CD4-positive, CD25-positive, alpha-beta regulatory T cell (primary cell): ENCODE data around the gene ARAP1. TPM values are rescaled to one million over a fixed set of nuclear protein-coding genes. Genes with fewer than 3 reads are reported as not detected.

Experiments
- ATAC-seq, 2 donors: fragments of 150-1000 bp; cut with Tn5 transposase; one replicate each; pipeline ENCODE4 v1.10.0; 2021; ENCODE audit warnings: low read depth in 2 of 2, moderate number of reproducible peaks in 2 of 2, moderate library complexity in 1 of 2
- DNase-seq, 3 donors: peaks; one replicate each; pipeline versions ENCODE4 v3.0.0 to v3.0.0-alpha.2; 2012 to 2022; ENCODE audit warnings: mixed read lengths in 1 of 3
- H3K27ac ChIP-seq: one replicate; pipeline ENCODE4 v1.7.0; 2013; ENCODE audit warnings: mild to moderate bottlenecking, low read length; ENCODE audit not compliant: insufficient read depth, poor library complexity, severe bottlenecking
- H3K27me3 ChIP-seq: one replicate; pipeline ENCODE4 v1.7.0; 2013; ENCODE audit warnings: low read length; ENCODE audit not compliant: control insufficient read depth, insufficient read depth
- H3K36me3 ChIP-seq: one replicate; pipeline ENCODE4 v1.7.0; 2013; ENCODE audit warnings: mild to moderate bottlenecking, low read length, moderate library complexity; ENCODE audit not compliant: control insufficient read depth, insufficient read depth
- H3K4me1 ChIP-seq: 2 replicates; pipeline ENCODE4 v1.7.0; 2013; ENCODE audit warnings: mild to moderate bottlenecking, low read length; ENCODE audit not compliant: insufficient read depth, control insufficient read depth, poor library complexity, severe bottlenecking
- H3K4me3 ChIP-seq: one replicate; pipeline ENCODE4 v1.7.0; 2013; ENCODE audit warnings: low read depth, mild to moderate bottlenecking, low read length, moderate library complexity
- H3K9me3 ChIP-seq, 2 experiments: 1 replicate in 1 of 2; 2 replicates in 1 of 2; pipeline ENCODE4 v1.7.0; 2013; ENCODE audit warnings: low read length in 2 of 2, mild to moderate bottlenecking in 1 of 2, moderate library complexity in 1 of 2; ENCODE audit not compliant: control insufficient read depth in 2 of 2
- H3K27ac Mint-ChIP-seq, 3 donors: one replicate each; pipeline ENCODE4 v1.8.0; 2020 to 2022; ENCODE audit warnings: mild to moderate bottlenecking in 3 of 3, mixed read lengths in 3 of 3, moderate library complexity in 2 of 3
- H3K27me3 Mint-ChIP-seq: one replicate; pipeline ENCODE4 v1.8.0; 2022; ENCODE audit warnings: mild to moderate bottlenecking, mixed read lengths
- H3K36me3 Mint-ChIP-seq: one replicate; pipeline ENCODE4 v1.8.0; 2020; ENCODE audit warnings: mixed read lengths
- H3K4me1 Mint-ChIP-seq, 4 donors: one replicate each; pipeline ENCODE4 v1.8.0; 2020 to 2022; ENCODE audit warnings: mixed read lengths in 4 of 4, mild to moderate bottlenecking in 1 of 4
- H3K4me3 Mint-ChIP-seq, 4 donors: one replicate each; pipeline ENCODE4 v1.8.0; 2020 to 2022; ENCODE audit warnings: mild to moderate bottlenecking in 4 of 4, mixed read lengths in 4 of 4, moderate library complexity in 3 of 4
- H3K9me3 Mint-ChIP-seq, 7 donors: one replicate each; pipeline ENCODE4 v1.8.0; 2020 to 2022; ENCODE audit warnings: mixed read lengths in 7 of 7, mild to moderate bottlenecking in 3 of 7, moderate library complexity in 2 of 7
- polyA plus RNA-seq, 4 donors: library from polyadenylated mRNA; unstranded; fragments of 300-500 nt; fragmentation: Illumina TruSeq; gene quantifications; one replicate each; pipeline ENCODE4 v1.2.3, GENCODE V29; 2021
- total RNA-seq: library from RNA; stranded (reverse); gene quantifications from one replicate; pipeline ENCODE4 v1.2.3, GENCODE V29; 2022

ARAP1 gene
- total and polyA plus RNA-seq, 5 donors from 2014 or later: 24.7 to 136 (median 31.5) TPM

GRCh38 chr11:72789493-72790131, 37.4 kb upstream of the ARAP1 start:
- H3K27ac Mint-ChIP-seq: no peak overlapping the region
- H3K27me3 Mint-ChIP-seq: peaks cover 4% of the 10 kb centered on the region
- Histone ChIP-seq H3K27ac (no peak overlapping the region), H3K9me3 (no peaks in the 10 kb centered on the region), H3K36me3 (no peaks in the 10 kb centered on the region), H3K4me3 (no peak overlapping the region), H3K4me1 (peaks cover 18% of the 10 kb centered on the region), H3K27me3 (no peaks in the 10 kb centered on the region)
- no peak for DNase-seq
- ATAC-seq: no peak
- peak overlapping the region in 1 of 4 donors; percentile 32 for H3K4me3 Mint-ChIP-seq
- H3K4me1 Mint-ChIP-seq: peaks cover 7 to 29% (median 19%) of the 10 kb centered on the region in 4 donors
- H3K36me3 Mint-ChIP-seq: no peaks in the 10 kb centered on the region
- H3K9me3 Mint-ChIP-seq: no peaks in the 10 kb centered on the region

DNA sequence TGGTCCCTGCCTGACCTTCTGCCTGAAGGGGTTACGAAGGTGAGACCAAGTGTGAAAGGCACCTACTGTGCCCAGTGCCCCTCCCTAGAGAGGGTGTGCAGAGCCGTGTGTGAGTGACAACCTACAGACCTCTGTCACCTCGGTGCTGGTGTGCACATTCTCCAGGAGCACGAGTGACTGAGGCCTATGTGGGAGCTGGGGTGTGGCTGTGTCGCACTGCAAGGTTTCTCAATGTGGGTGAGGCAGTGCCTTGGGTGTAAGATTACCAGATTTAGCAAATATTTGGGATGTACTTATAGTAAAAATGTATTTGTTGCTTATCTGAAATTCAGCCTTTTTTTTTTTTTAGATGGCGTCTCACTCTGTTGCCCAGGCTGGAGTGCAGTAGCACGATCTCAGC, 36.0 kb upstream of the ARAP1 start:
- Mint-ChIP-seq H3K9me3 (no peaks in the 10 kb centered on the region), H3K27me3 (peaks cover 4% of the 10 kb centered on the region), H3K4me1 (peaks cover under 1 to 19% (median 9%) of the 10 kb centered on the region in 4 donors), H3K27ac (peak overlapping the region in 1 of 3 donors; percentile 60), H3K4me3 (no peak overlapping the region), H3K36me3 (no peaks in the 10 kb centered on the region)
- H3K36me3 ChIP-seq: no peaks in the 10 kb centered on the region
- no peak for DNase-seq
- ATAC-seq: no peak
- peaks cover 7% of the 10 kb centered on the region for H3K4me1 ChIP-seq
- H3K4me3 ChIP-seq: no peak overlapping the region
- no peak overlapping the region for H3K27ac ChIP-seq
- no peaks in the 10 kb centered on the region for H3K27me3 ChIP-seq
- no peaks in the 10 kb centered on the region for H3K9me3 ChIP-seq

- DNase-seq: no peak
- no peaks in the 10 kb centered on the region for H3K36me3 Mint-ChIP-seq
- Histone ChIP-seq H3K4me1 (peaks cover under 1% of the 10 kb centered on the region), H3K9me3 (no peaks in the 10 kb centered on the region), H3K4me3 (no peak overlapping the region), H3K27ac (no peak overlapping the region), H3K27me3 (no peaks in the 10 kb centered on the region), H3K36me3 (no peaks in the 10 kb centered on the region)
- H3K4me1 Mint-ChIP-seq: peaks cover 0 to 15% (median 6%) of the 10 kb centered on the region in 4 donors
- peak overlapping the region in 1 of 4 donors; percentile 61 for H3K4me3 Mint-ChIP-seq
- H3K27ac Mint-ChIP-seq: peak overlapping the region in 1 of 3 donors; percentile 60
- H3K9me3 Mint-ChIP-seq: no peaks in the 10 kb centered on the region
- peaks cover 4% of the 10 kb centered on the region for H3K27me3 Mint-ChIP-seq
- peak in 1 of 2 donors; percentile 13 for ATAC-seq
These were observed 35.3 kb upstream of the ARAP1 start for GRCh38 chr11:72787216-72788104.

- ATAC-seq: no peak
- Histone ChIP-seq H3K27me3 (no peaks in the 10 kb centered on the region), H3K4me1 (peaks cover 7% of the 10 kb centered on the region), H3K36me3 (no peaks in the 10 kb centered on the region), H3K27ac (no peak overlapping the region), H3K4me3 (no peak overlapping the region), H3K9me3 (no peaks in the 10 kb centered on the region)
- no peaks in the 10 kb centered on the region for H3K36me3 Mint-ChIP-seq
- peak overlapping the region in 1 of 3 donors; percentile 12 for H3K27ac Mint-ChIP-seq
- peak overlapping the region in 2 of 4 donors; percentile 51 to 61 for H3K4me3 Mint-ChIP-seq
- H3K27me3 Mint-ChIP-seq: peaks cover 4% of the 10 kb centered on the region
- no peaks in the 10 kb centered on the region for H3K9me3 Mint-ChIP-seq
- DNase-seq: no peak
- peaks cover 0 to 18% (median 8%) of the 10 kb centered on the region in 4 donors for H3K4me1 Mint-ChIP-seq
These were observed 34.4 kb upstream of the ARAP1 start for GRCh38 chr11:72786305-72787215.

- Mint-ChIP-seq H3K4me3 (no peak overlapping the region), H3K27ac (no peak overlapping the region)
- H3K4me1 ChIP-seq: peaks cover 21% of the 10 kb centered on the region
These were observed 32.5 kb upstream of the ARAP1 start for GRCh38 chr11:72784662-72785061.

GRCh38 chr11:72783144-72783905, 31.1 kb upstream of the ARAP1 start:
- Histone ChIP-seq H3K27ac (no peak overlapping the region), H3K4me3 (no peak overlapping the region), H3K36me3 (no peaks in the 10 kb centered on the region), H3K4me1 (peaks cover 21% of the 10 kb centered on the region), H3K27me3 (no peaks in the 10 kb centered on the region), H3K9me3 (no peaks in the 10 kb centered on the region)
- Mint-ChIP-seq H3K27me3 (peaks cover 4% of the 10 kb centered on the region), H3K9me3 (no peaks in the 10 kb centered on the region), H3K4me3 (peak overlapping the region; percentile 83 to 92 (median 90)), H3K36me3 (no peaks in the 10 kb centered on the region), H3K27ac (peak overlapping the region in 1 of 3 donors; percentile 43), H3K4me1 (peaks cover 0 to 32% (median 11%) of the 10 kb centered on the region in 4 donors)
- no peak for ATAC-seq
- DNase-seq: no peak

More at GRCh38 chr11:72784662-72785061, 32.5 kb upstream of the ARAP1 start:
- Mint-ChIP-seq H3K36me3 (no peaks in the 10 kb centered on the region), H3K27me3 (peaks cover 4% of the 10 kb centered on the region), H3K9me3 (no peaks in the 10 kb centered on the region), H3K4me1 (peaks cover 0 to 22% (median 8%) of the 10 kb centered on the region in 4 donors)
- no peaks in the 10 kb centered on the region for H3K27me3 ChIP-seq
- DNase-seq: no peak
- no peak overlapping the region for H3K27ac ChIP-seq
- H3K36me3 ChIP-seq: no peaks in the 10 kb centered on the region
- no peaks in the 10 kb centered on the region for H3K9me3 ChIP-seq
- H3K4me3 ChIP-seq: no peak overlapping the region
- ATAC-seq: no peak
